ENCODE results near the gene MLPH.

Gene MLPH

GRCh38 chr2:237527233-237527632 is 40.2 kb downstream of the MLPH start:
- no peak for DNase-seq

- DNase-seq, result no peak
These were observed 40.7 kb downstream of the MLPH start for GRCh38 chr2:237527766-237528165.

- no peak for DNase-seq
These were observed 42.7 kb downstream of the MLPH start for GRCh38 chr2:237529452-237530402.

GRCh38 chr2:237530472-237531433 is 43.7 kb downstream of the MLPH start:
- no peak for DNase-seq

- no peak for DNase-seq
These were observed 45.1 kb downstream of the MLPH start for GRCh38 chr2:237532160-237532559.

- DNase-seq, result no peak
These were observed 46.7 kb downstream of the MLPH start for GRCh38 chr2:237533668-237534161.

- no peak for DNase-seq
These were observed 47.3 kb downstream of the MLPH start for GRCh38 chr2:237534380-237534779.

- no peak for DNase-seq
These were observed 48.5 kb downstream of the MLPH start for GRCh38 chr2:237535385-237536082.

- no peak for DNase-seq
These were observed 49.0 kb downstream of the MLPH start for GRCh38 chr2:237536083-237536415.

GRCh38 chr2:237536617-237537016 is 49.6 kb downstream of the MLPH start:
- no peak for DNase-seq

- DNase-seq, result no peak
These were observed 51.1 kb downstream of the MLPH start for GRCh38 chr2:237538001-237538720.

- no peak for DNase-seq
These were observed 51.9 kb downstream of the MLPH start for GRCh38 chr2:237538901-237539300.

- no peak for DNase-seq
These were observed 52.6 kb downstream of the MLPH start for GRCh38 chr2:237539681-237540080.

GRCh38 chr2:237540223-237540775 is 53.2 kb downstream of the MLPH start:
- DNase-seq, result no peak

- no peak for DNase-seq
These were observed 53.8 kb downstream of the MLPH start for GRCh38 chr2:237540823-237541222.

- DNase-seq, result no peak
These were observed 54.2 kb downstream of the MLPH start for GRCh38 chr2:237541243-237541642.

GRCh38 chr2:237542001-237542704 is 55.1 kb downstream of the MLPH start:
- DNase-seq, result no peak

- no peak for DNase-seq
These were observed 59.2 kb downstream of the MLPH start for GRCh38 chr2:237546040-237546875.

- no peak for DNase-seq
These were observed 59.9 kb downstream of the MLPH start for GRCh38 chr2:237546876-237547395.

All from effector CD4-positive, alpha-beta T cell (primary cell).